A673 (cell line): Measurements from ENCODE around the gene RHBDD2. TPM values are rescaled to one million over a fixed set of nuclear protein-coding genes. Genes with fewer than 3 reads are reported as not detected.
"Not testable (repeated sequence)": the region's sequence is repeated elsewhere in the genome, so short reads cannot be mapped to it uniquely, and the experiment has no call there.

ENCODE experiments used
- BruUV-seq: library from RNA; stranded (reverse); fragments of 400-500 nt; replicated peaks from 2 replicates; lab custom pipeline; 2021; lab: Mats Ljungman, UMichigan
- CTCF ChIA-PET: fragments of 300-600 bp; sonication (Branson Sonifier 250); formaldehyde crosslinking; loops from one replicate; lab custom pipeline; 2022; ENCODE audit warnings: antibody characterized with exemption; lab: Charles Lee
- POLR2A ChIA-PET: fragments of 300-600 bp; sonication (Branson Sonifier 250); formaldehyde crosslinking; loops from one replicate; lab custom pipeline; 2022; ENCODE audit warnings: antibody characterized with exemption; ENCODE audit not compliant: low non-redundant PET; lab: Charles Lee
- DNase-seq: peaks from one replicate; pipeline ENCODE4 v3.0.0-alpha.2; 2015; ENCODE audit warnings: low spot score
- H3K27ac ChIP-seq: fragments of 200-600 bp; sonication (generic); 2 replicates; pipeline ENCODE4 v1.5.1; 2016; ENCODE audit warnings: mixed run types, low read depth, mild to moderate bottlenecking, mixed read lengths, antibody characterized with exemption, low read length; ENCODE audit not compliant: poor library complexity, severe bottlenecking
- H3K27me3 ChIP-seq: fragments of 200-600 bp; sonication (generic); replicated peaks from 2 replicates; pipeline ENCODE4 v1.6.1; 2017; ENCODE audit warnings: mixed run types, low read depth, mild to moderate bottlenecking, mixed read lengths, antibody characterized with exemption, low read length; ENCODE audit not compliant: insufficient read depth, poor library complexity
- H3K36me3 ChIP-seq: fragments of 200-600 bp; sonication (generic); 2 replicates; pipeline ENCODE4 v1.6.1; 2016; ENCODE audit warnings: mixed run types, mild to moderate bottlenecking, mixed read lengths, antibody characterized with exemption, low read length; ENCODE audit not compliant: insufficient read depth, poor library complexity, severe bottlenecking
- H3K4me1 ChIP-seq: fragments of 200-600 bp; sonication (generic); 2 replicates; pipeline ENCODE4 v1.6.1; 2017; ENCODE audit warnings: mixed run types, mild to moderate bottlenecking, mixed read lengths, antibody characterized with exemption, low read length; ENCODE audit not compliant: insufficient read depth, poor library complexity, severe bottlenecking
- H3K4me3 ChIP-seq: fragments of 200-600 bp; sonication (generic); 2 replicates; pipeline ENCODE4 v1.5.1; 2016; ENCODE audit warnings: low read depth, mixed run types, mild to moderate bottlenecking, mixed read lengths, low read length; ENCODE audit not compliant: poor library complexity, severe bottlenecking
- H3K9me3 ChIP-seq: fragments of 200-600 bp; sonication (generic); 2 replicates; pipeline ENCODE4 v1.6.1; 2016; ENCODE audit warnings: mixed run types, low read depth, mild to moderate bottlenecking, mixed read lengths, antibody characterized with exemption, low read length; ENCODE audit not compliant: poor library complexity, severe bottlenecking
- EZH2 ChIP-seq: fragments of 200-600 bp; sonication (generic); IDR thresholded peaks from 2 replicates; pipeline ENCODE4 v1.6.1; 2017; ENCODE audit warnings: borderline replicate concordance, low read depth, mild to moderate bottlenecking, mixed read lengths, antibody characterized with exemption, low read length; ENCODE audit not compliant: poor library complexity, severe bottlenecking
- intact Hi-C: fragments of 100-400 bp; cut with micrococcal nuclease; formaldehyde crosslinking; loops from one replicate; pipeline ENCODE4 v1.10.0; 2022; ENCODE audit not compliant: unreplicated experiment
- total RNA-seq: library from RNA; stranded (reverse); gene quantifications from 2 replicates; pipeline ENCODE4 v1.2.3, GENCODE V29; 2021
- TF ChIP-seq, protein P1 (sequence below): fragments of 300-800, 200-600 bp; sonication (generic); conservative IDR thresholded peaks from 2 replicates; pipeline ENCODE4 v1.5.1; 2017; ENCODE audit warnings: low read depth, mild to moderate bottlenecking, antibody characterized with exemption, low read length, moderate library complexity, mixed read lengths

The RHBDD2 gene
- total RNA-seq, 1 experiment from 2014 or later: 86.5 TPM

DNA sequence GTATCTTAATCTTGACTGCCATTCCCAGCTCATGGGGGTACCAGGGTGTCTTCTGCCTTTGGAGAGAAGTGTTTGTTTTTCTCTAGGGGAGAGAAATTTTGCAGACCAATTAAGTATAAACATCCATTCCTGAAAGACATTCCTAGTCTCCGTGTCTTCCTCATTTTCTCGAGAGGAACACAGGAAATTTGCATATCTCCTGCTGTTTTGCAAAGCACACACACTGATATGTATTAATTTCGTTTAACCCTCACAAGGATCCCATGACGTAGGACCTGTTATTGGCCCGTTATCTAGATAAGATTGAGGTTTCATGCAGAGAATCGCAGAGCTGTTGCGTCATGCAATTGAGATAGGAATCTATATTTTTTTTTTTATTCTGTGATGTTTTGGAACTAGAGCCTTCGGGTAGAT lies 944 bp downstream of the RHBDD2 start:
- Histone ChIP-seq H3K4me1 (peaks cover 18% of the 10 kb centered on the region), H3K9me3 (no peaks in the 10 kb centered on the region), H3K27me3 (no peaks in the 10 kb centered on the region), H3K27ac (peak overlapping the region; percentile 79), H3K36me3 (peaks cover 34% of the 10 kb centered on the region), H3K4me3 (peak overlapping the region; percentile 75)
- BruUV-seq: TSS peak; percentile 57
- peak; percentile 78 for DNase-seq
- POLR2A ChIA-PET: no interaction called here
- TF ChIP-seq EZH2: no peak
- TF ChIP-seq, protein P1, sequence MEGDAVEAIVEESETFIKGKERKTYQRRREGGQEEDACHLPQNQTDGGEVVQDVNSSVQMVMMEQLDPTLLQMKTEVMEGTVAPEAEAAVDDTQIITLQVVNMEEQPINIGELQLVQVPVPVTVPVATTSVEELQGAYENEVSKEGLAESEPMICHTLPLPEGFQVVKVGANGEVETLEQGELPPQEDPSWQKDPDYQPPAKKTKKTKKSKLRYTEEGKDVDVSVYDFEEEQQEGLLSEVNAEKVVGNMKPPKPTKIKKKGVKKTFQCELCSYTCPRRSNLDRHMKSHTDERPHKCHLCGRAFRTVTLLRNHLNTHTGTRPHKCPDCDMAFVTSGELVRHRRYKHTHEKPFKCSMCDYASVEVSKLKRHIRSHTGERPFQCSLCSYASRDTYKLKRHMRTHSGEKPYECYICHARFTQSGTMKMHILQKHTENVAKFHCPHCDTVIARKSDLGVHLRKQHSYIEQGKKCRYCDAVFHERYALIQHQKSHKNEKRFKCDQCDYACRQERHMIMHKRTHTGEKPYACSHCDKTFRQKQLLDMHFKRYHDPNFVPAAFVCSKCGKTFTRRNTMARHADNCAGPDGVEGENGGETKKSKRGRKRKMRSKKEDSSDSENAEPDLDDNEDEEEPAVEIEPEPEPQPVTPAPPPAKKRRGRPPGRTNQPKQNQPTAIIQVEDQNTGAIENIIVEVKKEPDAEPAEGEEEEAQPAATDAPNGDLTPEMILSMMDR: no peak
- intact Hi-C loops: no loop called here
- CTCF ChIA-PET: no interaction called here

DNA sequence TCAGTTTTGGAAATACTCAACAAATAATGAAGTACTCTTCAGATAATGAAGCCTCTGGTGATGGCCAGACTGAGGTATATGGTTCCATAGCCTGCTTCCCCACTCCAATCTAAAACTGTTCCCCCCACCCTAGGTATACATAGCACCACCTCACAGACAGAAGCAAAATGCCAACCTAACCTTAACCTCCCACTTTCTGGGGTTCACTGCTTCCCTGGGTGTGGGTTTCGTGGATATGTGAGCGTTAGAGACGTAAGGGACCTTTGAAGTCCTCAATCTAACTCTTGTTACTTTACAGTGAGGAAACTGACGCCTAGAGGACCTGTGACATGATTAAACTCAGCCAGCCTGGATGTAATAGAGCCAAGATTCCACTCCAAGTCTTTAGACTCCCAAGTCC lies 1.4 kb downstream of the RHBDD2 start:
- CTCF ChIA-PET: no interaction called here
- H3K4me1 ChIP-seq: peaks cover 18% of the 10 kb centered on the region
- TF ChIP-seq, protein P1: no peak
- no peak for TF ChIP-seq EZH2
- H3K4me3 ChIP-seq: peak overlapping the region; percentile 75
- no peak for DNase-seq
- H3K36me3 ChIP-seq: peaks cover 34% of the 10 kb centered on the region
- no TSS peak for BruUV-seq
- H3K9me3 ChIP-seq: no peaks in the 10 kb centered on the region
- intact Hi-C loops: no loop called here
- no peaks in the 10 kb centered on the region for H3K27me3 ChIP-seq
- H3K27ac ChIP-seq: peak overlapping the region; percentile 58
- POLR2A ChIA-PET: no interaction called here

DNA sequence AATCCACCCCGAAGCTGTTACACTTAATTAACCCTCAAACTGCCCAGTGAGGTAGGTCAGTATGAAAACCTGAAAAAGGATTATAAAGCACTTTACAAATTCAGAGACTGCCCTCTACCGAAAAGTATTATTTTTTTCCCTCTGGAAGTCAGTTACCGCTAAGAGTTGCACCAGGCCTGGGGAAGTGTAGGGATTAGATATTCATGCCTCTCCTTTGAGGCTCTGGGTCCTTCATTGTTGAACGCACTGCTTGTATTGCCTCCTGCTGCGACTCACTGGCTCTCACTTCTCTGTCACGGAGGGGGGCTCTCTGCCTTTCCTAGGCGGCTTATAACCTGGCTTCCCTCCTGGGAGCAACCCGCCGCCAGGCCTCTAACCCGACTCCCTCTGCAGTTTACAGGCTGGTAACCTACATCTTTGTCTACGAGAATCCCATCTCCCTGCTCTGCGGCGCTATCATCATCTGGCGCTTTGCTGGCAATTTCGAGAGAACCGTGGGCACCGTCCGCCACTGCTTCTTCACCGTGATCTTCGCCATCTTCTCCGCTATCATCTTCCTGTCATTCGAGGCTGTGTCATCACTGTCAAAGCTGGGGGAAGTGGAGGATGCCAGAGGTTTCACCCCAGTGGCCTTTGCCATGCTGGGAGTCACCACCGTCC lies 2.7 kb downstream of the RHBDD2 start:
- no peak for TF ChIP-seq EZH2
- TF ChIP-seq, protein P1: peak; percentile 45
- Histone ChIP-seq H3K36me3 (peaks cover 39% of the 10 kb centered on the region), H3K4me1 (peaks cover 18% of the 10 kb centered on the region), H3K27me3 (no peaks in the 10 kb centered on the region), H3K4me3 (no peak overlapping the region), H3K9me3 (no peaks in the 10 kb centered on the region), H3K27ac (no peak overlapping the region)
- DNase-seq: peak; percentile 63
- intact Hi-C loops: no loop called here
- BruUV-seq: no TSS peak
- ChIA-PET CTCF (no interaction called here), POLR2A (no interaction called here)

DNA sequence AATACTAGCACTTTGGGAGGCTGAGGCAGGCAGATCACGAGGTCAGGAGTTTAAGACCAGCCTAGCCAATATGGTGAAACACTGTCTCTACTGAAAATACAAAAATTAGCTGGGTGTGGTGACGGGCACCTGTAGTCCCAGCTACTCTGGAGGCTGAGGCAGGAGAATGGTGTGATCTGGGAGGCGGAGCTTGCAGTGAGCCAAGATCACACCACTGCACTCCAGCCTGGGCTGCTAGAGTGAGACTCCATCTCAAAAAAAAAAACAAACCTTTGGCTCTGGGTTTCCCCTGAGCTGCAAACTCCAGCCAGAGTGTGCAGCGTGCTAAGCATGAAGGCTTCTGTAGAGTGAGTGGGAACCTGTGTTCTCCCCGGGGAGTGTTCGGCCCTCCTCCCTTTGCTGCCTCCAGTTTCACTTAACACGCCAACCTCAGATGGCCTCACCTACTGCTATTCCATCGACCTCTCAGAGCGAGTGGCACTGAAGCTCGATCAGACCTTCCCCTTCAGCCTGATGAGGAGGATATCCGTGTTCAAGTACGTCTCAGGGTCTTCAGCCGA lies 4.5 kb downstream of the RHBDD2 start:
- BruUV-seq, DNase-seq, H3K27ac ChIP-seq, POLR2A ChIA-PET, H3K4me3 ChIP-seq, intact Hi-C loops, H3K9me3 ChIP-seq, H3K27me3 ChIP-seq: not testable (repeated sequence)
- CTCF ChIA-PET: interaction anchor here (0.7 kb wide), 1 partner anchor 189 kb away, joined by 3 read pairs; no protein-coding TSS in a partner anchor
- H3K36me3 ChIP-seq: peaks cover 47% of the 10 kb centered on the region
- peaks cover 15% of the 10 kb centered on the region for H3K4me1 ChIP-seq
